ENCODE results near the gene SEMA4G. TPM values are rescaled to one million over a fixed set of nuclear protein-coding genes. Genes with fewer than 3 reads are reported as not detected.

The SEMA4G gene
- total and polyA plus RNA-seq, 2 of the 4 experiments (the other 2 are of a cell fraction): 0.90 to 8.7 TPM

DNA sequence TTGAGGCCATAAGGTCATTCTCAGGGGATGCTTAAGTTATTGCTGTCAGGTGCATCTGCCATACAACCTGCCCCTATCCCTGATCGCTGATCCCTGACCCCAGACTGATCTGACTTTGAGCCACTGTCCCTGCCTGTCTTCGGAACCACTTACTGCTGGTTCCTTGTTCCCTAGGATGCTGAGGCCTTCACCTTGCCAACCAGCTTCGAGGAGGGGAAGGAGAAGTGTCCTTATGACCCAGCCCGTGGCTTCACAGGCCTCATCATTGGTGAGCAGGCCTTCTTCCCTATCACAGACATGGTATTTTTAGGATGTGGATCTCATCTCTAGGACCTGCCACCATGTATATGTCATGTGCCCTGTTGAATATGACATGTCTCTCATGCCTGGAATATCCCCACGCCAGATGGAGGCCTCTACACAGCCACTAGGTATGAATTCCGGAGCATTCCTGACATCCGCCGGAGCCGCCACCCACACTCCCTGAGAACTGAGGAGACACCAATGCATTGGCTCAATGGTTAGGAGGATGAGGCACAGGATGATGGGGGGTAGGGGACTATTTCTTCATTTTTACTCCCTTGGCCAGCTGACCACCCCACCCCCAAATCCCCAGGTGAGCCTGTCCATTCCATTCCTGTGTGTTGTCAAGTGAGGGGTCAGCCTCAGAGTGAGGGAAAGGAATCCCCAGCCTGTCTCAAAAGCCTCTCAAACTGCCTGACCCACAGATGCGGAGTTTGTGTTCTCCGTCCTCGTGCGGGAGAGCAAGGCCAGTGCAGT lies 9.0 kb downstream of the SEMA4G start:
- Histone ChIP-seq H3K27me3 (ENCODE audit: control insufficient read depth, insufficient read depth, low read length) (no peaks in the 10 kb centered on the region), H3K27ac (ENCODE audit: insufficient read depth, low read length) (no peak overlapping the region), H3K4me1 (ENCODE audit: control insufficient read depth, insufficient read depth, low read length) (no peaks in the 10 kb centered on the region), H3K56ac (ENCODE audit: extremely low read depth, insufficient read depth, low read length) (no peak overlapping the region), H3K9ac (ENCODE audit: low read depth, low read length) (no peak overlapping the region), H2AFZ (replicated peaks; ENCODE audit: low read length, poor library complexity) (no peak overlapping the region), H2BK120ac (ENCODE audit: low read depth, low read length) (no peak overlapping the region), H3K79me1 (ENCODE audit: low read depth in 1 of 2, low read length in 2 of 2) (no peaks in the 10 kb centered on the region), H2BK15ac (ENCODE audit: low read depth, low read length) (no peak overlapping the region), H3K18ac (ENCODE audit: low read depth, low read length) (no peak overlapping the region), H3K9me1 (ENCODE audit: insufficient read depth, low read length) (peaks cover 4% of the 10 kb centered on the region; the same call in 1 of the 2 replicates), H4K20me1 (ENCODE audit: insufficient read depth, low read length) (no peaks in the 10 kb centered on the region; the same call in none of the 2 replicates), H3K23ac (ENCODE audit: low read depth, low read length) (no peak overlapping the region), H4K5ac (ENCODE audit: low read depth, low read length) (no peak overlapping the region), H4K8ac (ENCODE audit: low read depth in 2 of 2, low read length in 2 of 2) (no peak overlapping the region), H2AK5ac (ENCODE audit: low read depth, low read length) (no peak overlapping the region), H3K4me2 (ENCODE audit: low read depth, low read length) (no peak overlapping the region), H3K14ac (replicated peaks; ENCODE audit: low read depth, low read length) (no peak overlapping the region), H2AK9ac (replicated peaks; ENCODE audit: low read depth, low read length, poor library complexity) (peak overlapping the region; percentile 42), H3K9me3 (ENCODE audit: control insufficient read depth, insufficient read depth, low read length) (no peaks in the 10 kb centered on the region), H3K36me3 (ENCODE audit: control insufficient read depth, insufficient read depth, low read length) (peaks cover 28% of the 10 kb centered on the region), H4K91ac (ENCODE audit: insufficient read depth, low read depth, low read length) (no peak overlapping the region; the same call in 1 of the 2 replicates), H2BK5ac (ENCODE audit: low read depth, low read length, poor library complexity, severe bottlenecking) (no peak overlapping the region), H3K4ac (ENCODE audit: low read depth, low read length) (no peak overlapping the region), H2BK20ac (ENCODE audit: low read depth, low read length) (no peak overlapping the region), H3K4me3 (ENCODE audit: insufficient read depth, low read depth, low read length) (no peak overlapping the region)
- in situ Hi-C loops (cut with MboI; ENCODE audit: low sequenced_read_pairs): no loop called here
- intact Hi-C loops (cut with micrococcal nuclease): no loop called here
- TF ChIP-seq POLR2A (IDR thresholded peaks at IDR 0.05; ENCODE audit: low read depth, low read length) (no peak), RFX5 (IDR thresholded peaks at IDR 0.05; ENCODE audit: low read depth, low read length) (no peak)
- ATAC-seq (ENCODE audit: low read depth) (no peak), DNase-seq (no peak)
- ChIA-PET POLR2A (ENCODE audit: unreplicated experiment) (no interaction called here), CTCF (no interaction called here)
- 100% methylated on average over 1 of the region's 13 CpGs; no CpG with 5 or more reads in 1 of the 2 experiments for WGBS, 2 experiments (ENCODE audit: extremely low coverage in 2 of 2, insufficient read length in 1 of 2)
- BruUV-seq (replicated peaks): no TSS peak
- dilution Hi-C loops (cut with HindIII; ENCODE audit: low sequenced_read_pairs, unreplicated experiment): no loop called here
